Vagina (tissue), 2 donors: ENCODE results near the gene TRAF1.
A peak's percentile ranks its signal among the peaks of the same experiment; 100 is the strongest.

Experiments
- POLR2A ChIP-seq, 2 donors: fragments of 450-650 bp; IDR thresholded peaks; one replicate each; pipeline ENCODE4 v1.6.1; 2017; ENCODE audit warnings: antibody characterized with exemption in 2 of 2, mild to moderate bottlenecking in 2 of 2, moderate library complexity in 2 of 2
- POLR2AphosphoS5 ChIP-seq, 2 donors: sonication (generic); formaldehyde crosslinking; IDR thresholded peaks; one replicate each; pipeline ENCODE4 v1.9.0; 2017; ENCODE audit warnings: antibody characterized with exemption in 2 of 2, mild to moderate bottlenecking in 2 of 2, low read depth in 1 of 2; ENCODE audit not compliant: insufficient read depth in 1 of 2
- TF ChIP-seq, protein P1 (sequence below), 3 experiments: fragments of 450-650 bp in 2 of 3; fragments of 200-600 bp in 1 of 3; sonication (generic) in 1 of 3; IDR thresholded peaks; one replicate each; pipeline ENCODE4 v1.5.1; 2017 to 2019; ENCODE audit warnings: antibody characterized with exemption in 3 of 3, mild to moderate bottlenecking in 2 of 3, moderate library complexity in 2 of 3

GRCh38 chr9:120869360-120869687, 57.3 kb downstream of the TRAF1 start:
- TF ChIP-seq POLR2A (IDR thresholded peaks at IDR 0.05) (no peak), POLR2AphosphoS5 (IDR thresholded peaks at IDR 0.05; ENCODE audit: insufficient read depth in 1 of 2, low read depth in 1 of 2) (peak in 1 of 2 donors; percentile 18)
- TF ChIP-seq, protein P1, sequence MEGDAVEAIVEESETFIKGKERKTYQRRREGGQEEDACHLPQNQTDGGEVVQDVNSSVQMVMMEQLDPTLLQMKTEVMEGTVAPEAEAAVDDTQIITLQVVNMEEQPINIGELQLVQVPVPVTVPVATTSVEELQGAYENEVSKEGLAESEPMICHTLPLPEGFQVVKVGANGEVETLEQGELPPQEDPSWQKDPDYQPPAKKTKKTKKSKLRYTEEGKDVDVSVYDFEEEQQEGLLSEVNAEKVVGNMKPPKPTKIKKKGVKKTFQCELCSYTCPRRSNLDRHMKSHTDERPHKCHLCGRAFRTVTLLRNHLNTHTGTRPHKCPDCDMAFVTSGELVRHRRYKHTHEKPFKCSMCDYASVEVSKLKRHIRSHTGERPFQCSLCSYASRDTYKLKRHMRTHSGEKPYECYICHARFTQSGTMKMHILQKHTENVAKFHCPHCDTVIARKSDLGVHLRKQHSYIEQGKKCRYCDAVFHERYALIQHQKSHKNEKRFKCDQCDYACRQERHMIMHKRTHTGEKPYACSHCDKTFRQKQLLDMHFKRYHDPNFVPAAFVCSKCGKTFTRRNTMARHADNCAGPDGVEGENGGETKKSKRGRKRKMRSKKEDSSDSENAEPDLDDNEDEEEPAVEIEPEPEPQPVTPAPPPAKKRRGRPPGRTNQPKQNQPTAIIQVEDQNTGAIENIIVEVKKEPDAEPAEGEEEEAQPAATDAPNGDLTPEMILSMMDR (IDR thresholded peaks at IDR 0.05): no peak
